Neural progenitor cell (in vitro differentiated cells): ENCODE results near the gene TMEM31. TPM values are rescaled to one million over a fixed set of nuclear protein-coding genes. Genes with fewer than 3 reads are reported as not detected.
A peak's percentile ranks its signal among the peaks of the same experiment; 100 is the strongest.

Experiments
- DNase-seq: peaks from one replicate; pipeline ENCODE4 v3.0.0-alpha.2; 2016; ENCODE audit warnings: low spot score
- H2AFZ ChIP-seq: fragments of 200-600 bp; sonication (generic); replicated peaks from 2 replicates; pipeline ENCODE4 v1.6.1; 2016; ENCODE audit warnings: antibody characterized with exemption
- H3F3A ChIP-seq: fragments of 200-600 bp; sonication (generic); 2 replicates; pipeline ENCODE4 v1.6.1; 2016; ENCODE audit warnings: antibody characterized with exemption, low read depth
- H3K27ac ChIP-seq: fragments of 200-600 bp; sonication (generic); 2 replicates; pipeline ENCODE4 v1.5.1; 2016; ENCODE audit warnings: mild to moderate bottlenecking
- H3K27me3 ChIP-seq: fragments of 200-600 bp; sonication (generic); 2 replicates; pipeline ENCODE4 v1.6.1; 2016; ENCODE audit warnings: mild to moderate bottlenecking, moderate library complexity
- H3K36me3 ChIP-seq: fragments of 200-600 bp; sonication (generic); 2 replicates; pipeline ENCODE4 v1.5.1; 2016
- H3K4me1 ChIP-seq: fragments of 200-600 bp; sonication (generic); 2 replicates; pipeline ENCODE4 v1.6.1; 2016; ENCODE audit warnings: mixed run types
- H3K4me2 ChIP-seq: fragments of 200-600 bp; sonication (generic); 2 replicates; pipeline ENCODE4 v1.6.1; 2016
- H3K4me3 ChIP-seq: fragments of 200-600 bp; sonication (generic); 2 replicates; pipeline ENCODE4 v1.5.1; 2016
- H3K79me2 ChIP-seq: fragments of 200-600 bp; sonication (generic); 2 replicates; pipeline ENCODE4 v1.6.1; 2016; ENCODE audit warnings: low read depth
- H3K9ac ChIP-seq: fragments of 200-600 bp; sonication (generic); 2 replicates; pipeline ENCODE4 v1.6.1; 2016
- H3K9me3 ChIP-seq: fragments of 200-600 bp; sonication (generic); 2 replicates; pipeline ENCODE4 v1.5.1; 2016; ENCODE audit warnings: low read depth
- H4K20me1 ChIP-seq: fragments of 200-600 bp; sonication (generic); 2 replicates; pipeline ENCODE4 v1.6.1; 2016; ENCODE audit warnings: low read depth
- H3K27ac Mint-ChIP-seq: 3 replicates; pipeline ENCODE4 v1.8.0; 2021; ENCODE audit warnings: mixed read lengths
- H3K27me3 Mint-ChIP-seq: 2 replicates; pipeline ENCODE4 v1.8.0; 2022; ENCODE audit warnings: low read depth, mild to moderate bottlenecking, inconsistent platforms, moderate library complexity, mixed read lengths; ENCODE audit not compliant: insufficient read depth
- H3K36me3 Mint-ChIP-seq: 3 replicates; pipeline ENCODE4 v1.8.0; 2021; ENCODE audit warnings: mixed read lengths
- H3K4me1 Mint-ChIP-seq: 3 replicates; pipeline ENCODE4 v1.8.0; 2021; ENCODE audit warnings: mixed read lengths
- H3K4me3 Mint-ChIP-seq: 3 replicates; pipeline ENCODE4 v1.8.0; 2021; ENCODE audit warnings: mild to moderate bottlenecking, moderate library complexity, mixed read lengths
- H3K9me3 Mint-ChIP-seq: 3 replicates; pipeline ENCODE4 v1.8.0; 2020; ENCODE audit warnings: mixed read lengths
- EZH2 ChIP-seq: fragments of 200-600 bp; sonication (generic); IDR thresholded peaks from 2 replicates; pipeline ENCODE4 v1.6.1; 2017; ENCODE audit warnings: antibody characterized with exemption, mild to moderate bottlenecking, moderate library complexity
- EZH2phosphoT487 ChIP-seq: fragments of 200-600 bp; sonication (generic); IDR thresholded peaks from 2 replicates; pipeline ENCODE4 v1.6.1; 2017; ENCODE audit warnings: antibody characterized with exemption
- total RNA-seq: library from RNA; depleted of rRNA; stranded (reverse); fragments of >200 nt; gene quantifications from 2 replicates; pipeline ENCODE4 v1.2.3, GENCODE V29; 2015; ENCODE audit warnings: low replicate concordance
- TF ChIP-seq, protein P1 (sequence below): fragments of 200-600 bp; sonication (generic); IDR thresholded peaks from 2 replicates; pipeline ENCODE4 v1.5.1; 2017; ENCODE audit warnings: antibody characterized with exemption, mild to moderate bottlenecking

Gene TMEM31
- total RNA-seq, 1 donor from 2014 or later: not detected

DNA sequence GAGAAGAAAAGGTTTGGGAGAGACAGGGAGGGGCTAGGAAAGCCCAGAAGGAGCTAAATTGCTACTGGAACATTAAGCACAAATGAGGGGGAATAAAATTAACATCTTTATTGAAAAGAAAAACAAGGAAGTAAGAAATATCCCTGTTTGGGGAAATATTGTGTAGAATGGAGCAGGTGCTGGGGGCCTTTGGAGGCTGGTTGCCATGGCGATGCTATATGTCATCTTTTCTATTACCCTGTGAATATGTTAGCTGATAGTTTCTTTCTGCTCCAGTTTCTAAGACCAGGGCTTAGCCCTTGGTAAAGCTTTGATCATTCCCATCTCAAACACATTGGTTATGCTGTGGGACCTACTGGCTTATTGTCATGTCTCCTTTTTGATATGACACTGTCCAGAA is 28.7 kb downstream of the TMEM31 start:
- no peak overlapping the region for H3K4me3 ChIP-seq
- peaks cover 3% of the 10 kb centered on the region for H3K27me3 Mint-ChIP-seq
- peaks cover 26% of the 10 kb centered on the region for H3K4me1 Mint-ChIP-seq
- H3K36me3 Mint-ChIP-seq: no peaks in the 10 kb centered on the region
- H3K9ac ChIP-seq: no peak overlapping the region
- H3K9me3 Mint-ChIP-seq: no peaks in the 10 kb centered on the region
- TF ChIP-seq EZH2phosphoT487 (no peak), EZH2 (no peak)
- TF ChIP-seq, protein P1, sequence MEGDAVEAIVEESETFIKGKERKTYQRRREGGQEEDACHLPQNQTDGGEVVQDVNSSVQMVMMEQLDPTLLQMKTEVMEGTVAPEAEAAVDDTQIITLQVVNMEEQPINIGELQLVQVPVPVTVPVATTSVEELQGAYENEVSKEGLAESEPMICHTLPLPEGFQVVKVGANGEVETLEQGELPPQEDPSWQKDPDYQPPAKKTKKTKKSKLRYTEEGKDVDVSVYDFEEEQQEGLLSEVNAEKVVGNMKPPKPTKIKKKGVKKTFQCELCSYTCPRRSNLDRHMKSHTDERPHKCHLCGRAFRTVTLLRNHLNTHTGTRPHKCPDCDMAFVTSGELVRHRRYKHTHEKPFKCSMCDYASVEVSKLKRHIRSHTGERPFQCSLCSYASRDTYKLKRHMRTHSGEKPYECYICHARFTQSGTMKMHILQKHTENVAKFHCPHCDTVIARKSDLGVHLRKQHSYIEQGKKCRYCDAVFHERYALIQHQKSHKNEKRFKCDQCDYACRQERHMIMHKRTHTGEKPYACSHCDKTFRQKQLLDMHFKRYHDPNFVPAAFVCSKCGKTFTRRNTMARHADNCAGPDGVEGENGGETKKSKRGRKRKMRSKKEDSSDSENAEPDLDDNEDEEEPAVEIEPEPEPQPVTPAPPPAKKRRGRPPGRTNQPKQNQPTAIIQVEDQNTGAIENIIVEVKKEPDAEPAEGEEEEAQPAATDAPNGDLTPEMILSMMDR: no peak
- peaks cover 30% of the 10 kb centered on the region for H3K4me1 ChIP-seq
- H3K79me2 ChIP-seq: no peaks in the 10 kb centered on the region
- no peaks in the 10 kb centered on the region for H3K9me3 ChIP-seq
- H3K27me3 ChIP-seq: no peaks in the 10 kb centered on the region
- H3K27ac ChIP-seq: no peak overlapping the region
- no peak overlapping the region for H3K27ac Mint-ChIP-seq
- H4K20me1 ChIP-seq: no peaks in the 10 kb centered on the region
- no peak for DNase-seq
- H3K4me3 Mint-ChIP-seq: no peak overlapping the region
- no peaks in the 10 kb centered on the region for H3K36me3 ChIP-seq
- no peak overlapping the region for H3K4me2 ChIP-seq
- no peak overlapping the region for H2AFZ ChIP-seq
- peaks cover 41% of the 10 kb centered on the region for H3F3A ChIP-seq

DNA sequence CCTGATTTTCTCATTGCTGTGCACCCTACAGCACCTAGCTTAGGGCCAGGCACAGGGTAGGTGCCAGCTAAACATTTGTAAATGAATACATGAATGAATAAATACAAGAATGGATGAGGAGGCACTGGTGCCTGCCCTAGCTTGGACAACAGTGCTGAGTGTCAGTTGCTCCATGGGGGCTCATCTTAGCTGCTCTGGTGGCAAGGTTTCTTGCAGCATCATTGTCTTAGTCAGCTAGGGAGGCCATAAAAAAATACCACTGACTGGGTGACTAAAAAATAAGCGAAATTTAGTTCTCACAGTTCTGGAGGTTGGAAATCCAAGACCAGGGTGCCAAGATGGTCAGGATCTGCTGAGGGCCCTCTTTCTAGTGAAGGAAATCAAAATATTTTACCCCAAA is 31.2 kb downstream of the TMEM31 start:
- no peaks in the 10 kb centered on the region for H3K27me3 ChIP-seq
- H3K36me3 ChIP-seq: no peaks in the 10 kb centered on the region
- H3K4me1 Mint-ChIP-seq: peaks cover 38% of the 10 kb centered on the region
- H3K27ac Mint-ChIP-seq: no peak overlapping the region
- TF ChIP-seq EZH2phosphoT487 (no peak), EZH2 (no peak)
- TF ChIP-seq, protein P1: no peak
- peaks cover 43% of the 10 kb centered on the region for H3K4me1 ChIP-seq
- H3K4me3 Mint-ChIP-seq: no peak overlapping the region
- no peaks in the 10 kb centered on the region for H3K79me2 ChIP-seq
- H3F3A ChIP-seq: peaks cover 61% of the 10 kb centered on the region
- H3K4me3 ChIP-seq: no peak overlapping the region
- peak overlapping the region; percentile 65 for H2AFZ ChIP-seq
- H3K36me3 Mint-ChIP-seq: no peaks in the 10 kb centered on the region
- DNase-seq: no peak
- H3K27me3 Mint-ChIP-seq: peaks cover 5% of the 10 kb centered on the region
- H3K4me2 ChIP-seq: peak overlapping the region; percentile 64
- no peaks in the 10 kb centered on the region for H4K20me1 ChIP-seq
- peak overlapping the region; percentile 89 for H3K27ac ChIP-seq
- H3K9me3 Mint-ChIP-seq: no peaks in the 10 kb centered on the region
- no peaks in the 10 kb centered on the region for H3K9me3 ChIP-seq
- no peak overlapping the region for H3K9ac ChIP-seq

DNA sequence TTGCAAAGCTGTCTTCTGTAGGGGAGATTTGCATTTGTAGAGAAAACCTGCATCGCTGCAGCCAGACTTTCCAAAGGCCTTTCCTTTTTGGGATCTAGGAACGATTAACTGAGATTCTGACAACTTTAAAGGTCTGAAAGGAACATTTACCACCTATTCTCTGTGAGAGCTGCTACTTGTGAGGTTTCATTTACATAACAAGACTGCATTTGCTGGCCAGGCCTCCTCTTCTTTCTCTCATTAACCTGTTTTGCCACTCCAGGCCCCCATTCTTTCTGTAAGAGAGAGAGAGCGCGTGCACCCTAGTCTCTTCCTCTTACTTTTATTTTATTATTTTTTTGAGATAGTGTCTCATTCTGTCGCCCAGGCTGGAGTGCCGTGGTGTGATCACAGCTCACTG is 31.6 kb downstream of the TMEM31 start:
- Mint-ChIP-seq H3K4me3 (no peak overlapping the region), H3K36me3 (no peaks in the 10 kb centered on the region), H3K27me3 (peaks cover 5% of the 10 kb centered on the region), H3K9me3 (no peaks in the 10 kb centered on the region), H3K4me1 (peaks cover 43% of the 10 kb centered on the region), H3K27ac (no peak overlapping the region)
- no peaks in the 10 kb centered on the region for H3K9me3 ChIP-seq
- TF ChIP-seq EZH2phosphoT487 (no peak), EZH2 (no peak)
- TF ChIP-seq, protein P1: no peak
- no peaks in the 10 kb centered on the region for H3K36me3 ChIP-seq
- H2AFZ ChIP-seq: peak overlapping the region; percentile 65
- peak overlapping the region; percentile 64 for H3K4me2 ChIP-seq
- no peaks in the 10 kb centered on the region for H3K27me3 ChIP-seq
- peak; percentile 32 for DNase-seq
- H4K20me1 ChIP-seq: no peaks in the 10 kb centered on the region
- H3K4me3 ChIP-seq: no peak overlapping the region
- no peak overlapping the region for H3K9ac ChIP-seq
- H3F3A ChIP-seq: peaks cover 66% of the 10 kb centered on the region
- peaks cover 48% of the 10 kb centered on the region for H3K4me1 ChIP-seq
- no peaks in the 10 kb centered on the region for H3K79me2 ChIP-seq
- peak overlapping the region; percentile 89 for H3K27ac ChIP-seq
